Urinary bladder (tissue), 4 donors: ENCODE results near the gene CR1. TPM values are rescaled to one million over a fixed set of nuclear protein-coding genes. Genes with fewer than 3 reads are reported as not detected.
A peak's percentile ranks its signal among the peaks of the same experiment; 100 is the strongest.
"Not testable (repeated sequence)": the region's sequence is repeated elsewhere in the genome, so short reads cannot be mapped to it uniquely, and the experiment has no call there.

ENCODE experiments used
- DNase-seq: peaks from one replicate; pipeline ENCODE4 v3.0.0-alpha.2; 2015; ENCODE audit errors: extremely low spot score
- H3K27ac ChIP-seq: one replicate; pipeline ENCODE4 v1.5.1; 2013; ENCODE audit warnings: low read depth, mild to moderate bottlenecking, moderate library complexity
- H3K36me3 ChIP-seq: one replicate; pipeline ENCODE4 v1.6.1; 2013; ENCODE audit warnings: mild to moderate bottlenecking, moderate library complexity; ENCODE audit not compliant: insufficient read depth
- H3K4me1 ChIP-seq: one replicate; pipeline ENCODE4 v1.6.1; 2013; ENCODE audit warnings: mild to moderate bottlenecking, moderate library complexity; ENCODE audit not compliant: insufficient read depth
- H3K4me3 ChIP-seq: one replicate; pipeline ENCODE4 v1.5.1; 2013; ENCODE audit warnings: low read depth, low read length
- WGBS: extraction: QIAGEN DNeasy Blood & Tissue Kit; methylation state at CpG from one replicate; pipeline ENCODE4 v1.1.7; 2013; 5-methylcytosine and 5-hydroxymethylcytosine counted together
- polyA plus RNA-seq: library from polyadenylated mRNA; stranded (reverse); fragments of 200-250 nt; gene quantifications from one replicate; pipeline ENCODE4 v1.2.3, GENCODE V29; 2013
- total RNA-seq: library from RNA; depleted of rRNA; stranded (reverse); fragments of >200 nt; gene quantifications from one replicate; pipeline ENCODE4 v1.2.3, GENCODE V29; 2014
- donor health status: healthy with polysubstance abuse.
- donor health status: healthy.

Gene CR1
- total and polyA plus RNA-seq, 2 donors = 1.7 to 6.7 TPM

DNA sequence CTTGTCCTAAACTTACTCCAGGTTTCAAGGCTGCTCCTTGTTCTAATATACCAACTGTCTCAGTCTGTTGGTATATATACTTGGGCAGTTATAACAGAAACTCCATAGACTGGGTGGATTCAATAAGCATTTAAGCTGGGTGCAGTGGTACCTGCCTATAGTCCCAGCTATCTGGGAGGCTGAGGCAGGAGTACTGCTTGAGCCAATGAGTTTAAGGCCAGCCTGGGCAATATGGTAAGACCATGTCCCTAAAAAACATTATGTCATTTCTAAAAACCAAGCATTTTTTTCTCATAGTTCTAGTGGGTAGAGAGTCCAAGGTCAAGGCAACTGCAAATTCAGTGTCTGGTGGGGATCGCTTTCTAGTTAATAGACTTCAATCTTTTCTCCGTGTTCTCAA, 131.5 kb downstream of the CR1 start:
- Histone ChIP-seq H3K4me1 (no peaks in the 10 kb centered on the region), H3K36me3 (no peaks in the 10 kb centered on the region), H3K27ac (no peak overlapping the region), H3K4me3 (no peak overlapping the region)
- 95% methylated on average over 2 of the region's 2 CpGs for WGBS
- DNase-seq = no peak

DNA sequence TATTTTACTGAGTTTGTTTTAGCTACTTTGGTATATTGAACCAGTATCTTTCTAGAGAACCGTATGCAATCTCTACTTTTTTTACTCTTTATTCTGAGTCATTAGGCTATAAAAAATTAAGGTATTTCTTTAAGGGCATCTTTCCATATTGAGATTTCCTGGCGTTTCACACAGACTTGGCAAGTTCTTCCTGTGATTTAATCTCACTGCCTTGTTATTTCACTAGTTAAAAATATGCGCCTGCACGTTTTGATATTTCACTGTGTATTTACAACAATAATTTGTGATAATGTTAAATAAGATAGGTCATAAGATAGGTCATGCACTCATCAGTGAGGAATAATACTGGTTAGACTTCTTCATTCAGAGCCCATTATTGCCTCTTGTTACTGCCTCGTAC, 132.8 kb downstream of the CR1 start:
- Histone ChIP-seq H3K27ac (no peak overlapping the region), H3K36me3 (no peaks in the 10 kb centered on the region), H3K4me1 (no peaks in the 10 kb centered on the region), H3K4me3 (no peak overlapping the region)
- WGBS = 27% methylated on average over 5 of the region's 5 CpGs
- no peak for DNase-seq

- WGBS = 59% methylated on average over 1 of the region's 1 CpG
Measured at GRCh38 chr1:207631137-207631536, 135.2 kb downstream of the CR1 start.

DNA sequence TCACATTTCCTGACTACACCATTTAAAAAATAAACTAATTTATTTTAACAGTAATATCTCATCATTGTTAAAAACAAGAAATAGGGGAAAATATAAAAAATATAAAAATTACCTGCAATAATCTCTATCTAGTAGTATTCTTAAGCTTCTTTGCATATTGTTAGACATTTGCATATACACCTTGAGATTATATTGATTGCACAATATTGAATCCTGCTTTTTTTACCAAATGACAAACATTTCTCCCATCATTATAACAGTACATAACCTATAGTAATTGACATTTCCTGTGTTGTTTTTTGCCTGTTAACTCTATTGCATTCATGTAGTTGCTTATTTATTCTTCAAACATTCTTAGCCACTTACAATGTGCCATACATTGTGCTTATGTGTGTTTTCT, 137.3 kb downstream of the CR1 start:
- no peak overlapping the region for H3K27ac ChIP-seq
- no peak for DNase-seq
- H3K4me3 ChIP-seq = no peak overlapping the region
- H3K4me1 ChIP-seq = no peaks in the 10 kb centered on the region
- H3K36me3 ChIP-seq = no peaks in the 10 kb centered on the region

More at GRCh38 chr1:207631137-207631536, 135.2 kb downstream of the CR1 start:
- Histone ChIP-seq H3K4me3 (no peak overlapping the region), H3K27ac (no peak overlapping the region), H3K4me1 (no peaks in the 10 kb centered on the region), H3K36me3 (no peaks in the 10 kb centered on the region)
- DNase-seq = no peak

DNA sequence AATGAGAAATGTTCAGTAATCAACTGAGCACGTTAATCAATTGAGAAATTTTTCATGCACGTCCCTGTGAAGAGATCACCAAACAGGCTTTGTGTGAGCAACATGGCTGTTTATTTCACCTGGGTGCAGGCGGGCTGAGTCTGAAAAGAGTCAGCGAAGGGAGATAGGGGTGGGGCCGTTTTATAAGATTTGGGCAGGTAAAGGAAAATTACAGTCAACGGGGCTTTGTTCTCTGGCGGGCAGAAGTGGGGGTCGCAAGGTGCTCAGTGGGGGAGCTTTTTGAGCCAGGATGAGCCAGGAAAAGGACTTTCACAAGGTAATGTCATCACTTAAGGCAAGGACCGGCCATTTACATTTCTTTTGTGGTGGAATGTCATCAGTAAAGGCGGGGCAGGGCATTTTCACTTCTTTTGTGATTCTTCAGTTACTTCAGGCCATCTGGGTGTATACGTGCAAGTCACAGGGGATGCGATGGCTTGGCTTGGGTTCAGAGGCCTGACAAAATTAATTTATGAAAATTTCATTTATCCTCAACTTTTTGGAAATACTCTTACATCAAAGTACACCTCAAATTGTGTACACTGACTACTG, 137.8 kb downstream of the CR1 start:
- H3K36me3 ChIP-seq, H3K4me3 ChIP-seq, H3K4me1 ChIP-seq, DNase-seq, H3K27ac ChIP-seq: not testable (repeated sequence)
- 66% methylated on average over 12 of the region's 12 CpGs for WGBS

GRCh38 chr1:207634293-207634692, 138.3 kb downstream of the CR1 start:
- H3K36me3 ChIP-seq, H3K4me3 ChIP-seq, H3K4me1 ChIP-seq, H3K27ac ChIP-seq, DNase-seq: not testable (repeated sequence)
- WGBS = 75% methylated on average over 5 of the region's 6 CpGs

- H3K4me3 ChIP-seq, H3K27ac ChIP-seq, DNase-seq, H3K36me3 ChIP-seq, H3K4me1 ChIP-seq: not testable (repeated sequence)
- 50% methylated on average over 7 of the region's 7 CpGs for WGBS
Measured at GRCh38 chr1:207635569-207636186, 139.7 kb downstream of the CR1 start.

DNA sequence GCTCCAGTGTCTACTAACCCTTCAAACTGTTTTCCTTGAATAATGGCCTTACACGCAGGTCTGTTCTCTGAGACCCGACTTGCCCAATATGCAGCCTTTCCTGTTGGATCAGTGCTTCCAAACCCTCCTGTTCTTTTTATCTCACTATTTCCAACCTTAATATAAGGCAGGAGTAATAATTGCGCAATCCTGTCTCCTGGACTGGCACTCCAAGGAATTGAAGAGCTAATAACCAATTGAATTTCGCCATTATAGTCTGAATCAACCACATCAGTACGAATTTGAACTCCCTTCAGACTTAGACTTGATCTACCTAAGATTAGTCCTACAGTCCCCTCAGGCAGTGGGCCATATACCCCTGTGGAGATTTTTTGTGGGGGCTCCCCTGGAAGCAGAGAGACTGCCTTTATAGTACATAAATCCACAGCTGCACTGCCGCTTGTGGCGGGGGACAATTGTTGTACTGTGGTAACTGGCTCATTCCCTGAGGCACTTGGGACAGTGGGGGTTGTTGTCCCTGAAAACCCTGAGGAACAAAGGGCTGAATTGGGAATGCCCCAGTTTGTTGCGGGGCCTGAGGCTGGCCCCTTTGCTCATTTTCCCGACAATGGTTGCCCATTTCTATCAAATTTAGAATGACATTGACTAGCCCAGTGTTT, 142.7 kb downstream of the CR1 start:
- not testable (repeated sequence) for DNase-seq, H3K4me1 ChIP-seq
- WGBS = 88% methylated on average over 9 of the region's 9 CpGs

GRCh38 chr1:207639362-207639761, 143.4 kb downstream of the CR1 start:
- H3K36me3 ChIP-seq, H3K4me1 ChIP-seq, H3K4me3 ChIP-seq, H3K27ac ChIP-seq, DNase-seq: not testable (repeated sequence)
- WGBS = 52% methylated on average over 5 of the region's 5 CpGs

More for the DNA sequence above, 142.7 kb downstream of the CR1 start:
- H3K27ac ChIP-seq, H3K36me3 ChIP-seq, H3K4me3 ChIP-seq: not testable (repeated sequence)

DNA sequence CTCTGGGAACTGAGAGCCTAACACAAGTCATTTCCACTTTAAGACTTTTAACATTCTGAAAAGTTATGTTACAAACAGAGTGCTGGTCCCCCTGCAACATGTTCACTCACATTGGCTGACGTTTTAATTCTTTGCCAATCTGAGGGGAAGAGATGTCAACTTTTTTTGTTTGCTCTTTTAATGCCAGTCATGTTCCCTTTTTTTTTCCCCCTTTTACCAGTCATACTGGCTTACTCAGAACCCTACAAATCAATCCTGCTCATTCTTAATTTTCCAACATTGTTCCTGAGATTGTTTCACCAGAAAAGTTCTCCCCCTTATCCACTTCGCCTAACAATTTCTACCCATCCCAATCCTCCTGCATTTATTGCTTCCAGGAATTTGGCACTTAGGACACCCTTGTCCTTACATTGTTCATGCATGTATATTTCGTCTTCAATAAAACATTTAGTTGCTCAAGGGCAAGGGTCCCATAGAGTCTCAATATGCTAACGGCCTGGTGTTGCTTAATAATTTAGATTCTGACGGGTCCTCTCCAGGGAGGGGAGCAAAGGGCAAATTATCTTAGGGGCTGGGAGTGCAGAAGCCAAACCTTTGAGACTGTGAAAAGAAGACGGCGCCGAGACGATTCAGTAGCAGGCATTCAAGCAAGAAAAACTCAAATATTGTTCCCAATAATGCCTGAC, 148.4 kb downstream of the CR1 start:
- no peaks in the 10 kb centered on the region for H3K4me1 ChIP-seq
- WGBS = 23% methylated on average over 9 of the region's 9 CpGs
- H3K27ac ChIP-seq = no peak overlapping the region
- H3K36me3 ChIP-seq = no peaks in the 10 kb centered on the region
- H3K4me3 ChIP-seq = peak overlapping the region; percentile 55
- DNase-seq = no peak

DNA sequence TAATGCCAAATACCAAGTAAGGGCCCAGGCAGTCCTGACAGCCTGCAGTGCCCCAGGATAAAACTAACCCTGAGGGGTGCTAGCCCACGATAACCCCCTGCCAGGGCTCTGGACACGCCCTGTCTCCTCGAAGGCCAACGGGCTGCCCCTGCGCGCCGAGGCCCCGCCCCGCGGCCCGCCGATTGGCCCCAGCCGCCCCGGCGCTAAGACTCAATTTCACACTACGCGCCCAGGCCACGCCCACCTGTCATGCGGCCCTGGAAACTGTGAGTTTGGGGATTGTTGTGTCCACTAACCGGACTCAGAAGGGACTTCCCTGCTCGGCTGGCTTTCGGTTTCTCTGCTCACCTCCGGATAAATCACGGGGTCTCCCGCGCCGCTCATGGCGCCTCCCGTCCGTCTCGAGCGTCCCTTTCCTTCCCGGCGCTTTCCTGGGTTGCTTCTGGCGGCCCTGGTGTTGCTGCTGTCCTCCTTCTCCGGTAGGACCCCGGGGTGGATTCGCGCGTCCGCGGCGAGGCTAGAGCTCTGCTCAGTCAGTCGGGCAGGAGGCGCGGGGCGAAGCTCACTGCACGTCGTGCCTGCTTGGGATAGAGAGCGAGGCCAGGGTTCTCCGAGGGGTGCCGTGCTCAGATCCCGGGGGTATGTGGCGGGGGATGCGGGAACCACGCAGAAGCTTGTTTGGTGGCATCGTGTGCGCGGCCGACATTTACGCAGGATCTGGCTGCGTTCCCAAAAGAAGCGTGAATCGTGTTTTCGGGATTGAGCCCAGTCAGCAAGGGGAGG, 149.1 kb downstream of the CR1 start, which contains the start of gene CR1L:
TSS of gene CR1L (plus strand) at position 282 of the 783 bp plus-strand sequence. CDS start at position 383, 101 bp downstream.
- WGBS = 4% methylated on average over 65 of the region's 65 CpGs
- no peaks in the 10 kb centered on the region for H3K36me3 ChIP-seq
- peak; percentile 18 for DNase-seq
- no peaks in the 10 kb centered on the region for H3K4me1 ChIP-seq
- H3K27ac ChIP-seq = no peak within 1 kb of the TSS
- H3K4me3 ChIP-seq = peak within 1 kb of the TSS; percentile 55

DNA sequence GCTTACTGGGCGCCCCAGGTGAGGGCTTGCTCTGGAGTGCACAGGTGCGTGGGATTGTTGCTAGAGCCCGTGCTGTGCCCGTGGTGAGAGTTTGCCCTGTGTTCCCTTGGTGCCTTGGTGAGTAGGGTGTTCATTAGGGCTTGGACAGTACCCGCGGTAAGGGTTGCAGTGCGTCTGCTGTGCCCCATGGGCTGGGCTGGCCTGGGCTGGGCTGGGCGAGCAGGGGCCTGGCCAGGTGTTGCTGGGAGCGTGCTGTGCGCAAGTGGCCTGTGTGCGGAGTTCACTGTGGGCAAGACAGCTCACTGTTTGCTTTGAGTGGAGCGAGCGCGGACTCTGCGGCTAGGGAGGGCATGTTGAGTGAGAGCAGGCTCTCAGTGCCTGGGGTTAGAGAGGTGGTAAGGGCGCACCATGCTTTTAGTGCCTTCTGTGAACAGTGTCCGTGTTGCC, 149.7 kb downstream of the CR1 start:
- WGBS = 63% methylated on average over 17 of the region's 17 CpGs
- Histone ChIP-seq H3K36me3 (no peaks in the 10 kb centered on the region), H3K27ac (no peak overlapping the region), H3K4me1 (no peaks in the 10 kb centered on the region), H3K4me3 (no peak overlapping the region)
- DNase-seq = no peak

GRCh38 chr1:207646171-207646570, 150.2 kb downstream of the CR1 start:
- Histone ChIP-seq H3K36me3 (no peaks in the 10 kb centered on the region), H3K4me3 (no peak overlapping the region), H3K4me1 (no peaks in the 10 kb centered on the region), H3K27ac (no peak overlapping the region)
- DNase-seq = no peak
